Cardiac fibroblast (primary cell): ENCODE data around the gene DIRAS3.

Experiments
- DNase-seq, 2 donors: peaks; one replicate each; pipeline versions ENCODE4 v3.0.0 to v3.0.0-alpha.2; 2010; ENCODE audit warnings: low read depth in 2 of 2
- H3K4me3 ChIP-seq, 2 donors: replicated peaks in 1 of 2; 1 replicate in 1 of 2; 2 replicates in 1 of 2; pipeline ENCODE4 v1.5.1; 2011; ENCODE audit warnings: low read depth in 2 of 2, low read length in 2 of 2, mild to moderate bottlenecking in 2 of 2, moderate library complexity in 1 of 2
- CTCF ChIP-seq: IDR thresholded peaks from one replicate; pipeline ENCODE4 v1.5.1; 2011; ENCODE audit warnings: low read depth, mild to moderate bottlenecking, low read length, inconsistent platforms

DIRAS3 gene

DNA sequence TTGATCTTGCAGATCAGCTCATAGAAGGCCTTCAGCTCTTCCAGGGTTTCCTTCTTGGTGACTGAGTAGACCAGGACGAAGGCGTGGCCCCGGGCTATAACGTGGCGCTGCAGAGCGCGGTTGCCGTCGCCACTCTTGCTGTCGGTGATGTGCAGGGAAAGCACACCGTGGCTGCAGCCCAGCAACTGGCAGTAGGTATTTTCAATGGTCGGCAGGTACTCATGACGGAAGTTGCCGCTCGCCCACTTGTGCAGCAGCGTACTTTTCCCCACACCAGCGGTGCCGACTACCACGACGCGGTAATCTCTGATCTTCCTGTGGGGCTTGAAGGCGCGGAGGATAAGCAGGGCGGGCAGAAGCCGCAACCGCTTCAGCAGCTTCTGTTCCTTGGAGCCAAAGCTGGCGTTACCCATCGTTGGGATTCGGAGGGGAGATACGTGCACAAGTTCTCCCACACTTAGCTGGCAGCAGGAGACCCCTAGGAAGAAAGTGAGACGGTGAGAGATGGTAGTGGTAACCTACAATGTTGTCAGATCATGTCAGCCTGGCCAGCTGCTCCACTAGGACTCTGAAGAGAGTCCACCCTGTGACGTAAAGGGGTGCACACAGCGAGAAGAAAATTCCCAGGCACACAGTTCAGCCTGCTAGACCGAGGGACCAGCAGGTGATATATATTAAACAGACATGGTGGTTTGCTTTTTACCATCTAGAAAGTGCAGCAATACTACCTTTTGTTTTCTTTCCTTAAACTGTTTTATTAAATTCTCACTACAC lies 3.4 kb downstream of the DIRAS3 start:
- no peak overlapping the region for H3K4me3 ChIP-seq
- DNase-seq, result no peak
- no peak for TF ChIP-seq CTCF

DNA sequence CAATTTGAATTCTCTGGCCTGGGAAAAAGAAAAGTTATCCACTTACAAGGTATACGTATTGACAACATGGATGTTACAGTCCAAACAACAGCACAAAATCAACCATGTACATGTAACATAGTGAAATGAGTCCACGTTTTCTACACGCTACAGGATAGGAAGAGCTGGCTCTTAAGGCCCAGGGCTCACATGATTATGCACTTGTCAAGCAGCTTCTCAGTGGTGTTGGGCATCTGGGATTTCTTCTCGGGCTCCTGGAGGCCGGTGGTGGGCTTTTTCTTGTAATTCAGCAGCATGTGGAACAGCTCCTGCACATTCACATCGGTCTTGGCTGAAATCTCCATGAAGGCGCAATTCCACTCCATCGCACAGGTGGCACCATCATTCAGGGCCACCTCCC lies 4.0 kb downstream of the DIRAS3 start:
- no peak for TF ChIP-seq CTCF
- DNase-seq, result no peak
- H3K4me3 ChIP-seq, result no peak overlapping the region

DNA sequence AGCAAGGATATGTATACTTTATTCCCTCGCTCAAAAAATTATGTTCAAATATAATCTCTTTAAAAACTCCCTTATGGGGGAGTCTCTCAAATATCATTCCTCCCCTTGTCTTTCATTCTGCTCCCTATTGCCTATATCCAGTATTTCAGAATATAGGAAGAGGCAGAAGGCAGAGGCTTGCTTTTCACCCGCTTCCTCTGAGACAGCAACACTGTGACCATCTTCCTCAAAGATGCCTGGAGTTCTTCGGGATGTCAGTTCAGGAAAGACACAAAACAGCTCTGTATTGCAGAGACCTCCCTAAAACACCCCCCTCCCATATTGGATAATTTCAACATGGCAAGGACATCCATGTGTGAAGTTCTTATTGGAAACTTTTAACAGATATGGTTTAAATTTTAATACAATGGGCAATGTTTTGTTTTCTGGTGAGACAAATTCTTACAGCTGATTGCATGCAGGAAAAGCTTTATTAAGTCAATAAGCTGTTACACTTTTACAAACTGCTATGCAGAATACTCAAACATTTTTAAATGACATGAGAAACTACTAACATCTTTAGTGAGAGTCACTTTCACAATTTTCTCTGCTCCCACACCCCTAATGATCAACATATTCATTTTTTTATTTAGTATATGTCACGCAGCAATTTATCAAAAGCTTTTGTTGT lies 4.8 kb downstream of the DIRAS3 start:
- TF ChIP-seq CTCF, result no peak
- H3K4me3 ChIP-seq, result no peak overlapping the region
- DNase-seq, result no peak

- no peak for TF ChIP-seq CTCF
- no peak overlapping the region for H3K4me3 ChIP-seq
- no peak for DNase-seq
Observed at GRCh38 chr1:68043443-68044090, 6.9 kb downstream of the DIRAS3 start.

GRCh38 chr1:68036946-68037345 lies 13.5 kb downstream of the DIRAS3 start:
- TF ChIP-seq CTCF, result no peak
- H3K4me3 ChIP-seq, result no peak overlapping the region
- no peak for DNase-seq

DNA sequence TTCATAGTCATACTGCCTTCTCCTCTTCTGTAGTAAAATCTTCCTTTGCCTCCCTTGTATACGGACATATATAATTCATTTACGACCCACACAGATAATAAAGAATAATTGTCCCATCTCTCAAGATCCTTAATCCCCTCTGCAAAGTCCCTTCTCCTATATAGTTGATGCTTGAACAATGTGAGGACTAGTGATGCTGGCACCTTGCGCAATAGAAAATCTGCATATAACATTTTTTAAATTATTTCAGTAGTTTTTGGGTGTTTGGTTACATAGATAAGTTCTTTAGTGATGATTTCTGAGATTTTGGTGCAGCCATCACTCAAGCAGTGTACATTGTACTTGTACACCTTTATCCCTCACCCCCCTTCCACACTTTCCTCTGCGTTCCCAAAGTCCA lies 21.0 kb downstream of the DIRAS3 start:
- TF ChIP-seq CTCF, result no peak
- no peak overlapping the region for H3K4me3 ChIP-seq
- DNase-seq, result no peak
